NCI-H2196 (cell line): Measurements from ENCODE around the gene OR8B4.
"Not testable (repeated sequence)": the region's sequence is repeated elsewhere in the genome, so short reads cannot be mapped to it uniquely, and the experiment has no call there.

ENCODE experiments used
- DNase-seq: peaks from one replicate; lab custom pipeline; 2025; ENCODE audit not compliant: unreplicated experiment; lab: John Stamatoyannopoulos, UW

Gene OR8B4

GRCh38 chr11:124424384-124424921 lies at the start of gene OR8B4:
TSS of gene OR8B4 (minus strand) at chr11:124424871. CDS start at chr11:124424871, 0 bp downstream.
- no peak for DNase-seq

- no peak for DNase-seq
These were observed 49.4 kb upstream of the OR8B4 start for GRCh38 chr11:124474079-124474478.

- DNase-seq: no peak
These were observed 48.8 kb upstream of the OR8B4 start for GRCh38 chr11:124473476-124473875.

- no peak for DNase-seq
These were observed 46.0 kb upstream of the OR8B4 start for GRCh38 chr11:124470561-124471227.

GRCh38 chr11:124467381-124467927 lies 42.8 kb upstream of the OR8B4 start:
- no peak for DNase-seq

GRCh38 chr11:124465368-124465767 lies 40.7 kb upstream of the OR8B4 start:
- no peak for DNase-seq

- no peak for DNase-seq
These were observed 39.3 kb upstream of the OR8B4 start for GRCh38 chr11:124463990-124464389.

GRCh38 chr11:124463324-124463723 lies 38.7 kb upstream of the OR8B4 start:
- no peak for DNase-seq

GRCh38 chr11:124460459-124460858 lies 35.8 kb upstream of the OR8B4 start:
- no peak for DNase-seq

GRCh38 chr11:124459379-124459778 lies 34.7 kb upstream of the OR8B4 start:
- not testable (repeated sequence) for DNase-seq

- DNase-seq: no peak
These were observed 29.9 kb upstream of the OR8B4 start for GRCh38 chr11:124454552-124454951.

- no peak for DNase-seq
These were observed 22.2 kb upstream of the OR8B4 start for GRCh38 chr11:124446916-124447315.

GRCh38 chr11:124445646-124446150 lies 21.0 kb upstream of the OR8B4 start, which contains the start of gene OR8B8:
TSS of gene OR8B8 (minus strand) at chr11:124445696. CDS start at chr11:124441085, 4,611 bp downstream.
- DNase-seq: no peak

- no peak for DNase-seq
These were observed 18.2 kb upstream of the OR8B4 start for GRCh38 chr11:124442847-124443246.

GRCh38 chr11:124442442-124442841 lies 17.8 kb upstream of the OR8B4 start:
- no peak for DNase-seq

- DNase-seq: no peak
These were observed 16.8 kb upstream of the OR8B4 start for GRCh38 chr11:124441519-124441918.

- no peak for DNase-seq
These were observed 16.4 kb upstream of the OR8B4 start for GRCh38 chr11:124441081-124441480.

GRCh38 chr11:124440608-124441007 lies 15.9 kb upstream of the OR8B4 start:
- DNase-seq: no peak

GRCh38 chr11:124434699-124435098 lies 10.0 kb upstream of the OR8B4 start:
- DNase-seq: no peak

GRCh38 chr11:124429599-124429998 lies 4.9 kb upstream of the OR8B4 start:
- no peak for DNase-seq

GRCh38 chr11:124421043-124421442 lies 3.6 kb downstream of the OR8B4 start:
- DNase-seq: no peak

GRCh38 chr11:124415356-124415923 lies 9.2 kb downstream of the OR8B4 start:
- DNase-seq: peak; percentile 15
